GM19468 (cell line): ENCODE results near the gene MMP23B.

ENCODE experiments used
- ATAC-seq: cut with Tn5 transposase; IDR thresholded peaks from one replicate; pipeline ENCODE4 v1.9.1; 2021; ENCODE audit warnings: mild to moderate bottlenecking, moderate library complexity, moderate number of reproducible peaks; ENCODE audit not compliant: unreplicated experiment; ENCODE audit errors: extremely low read depth

Gene MMP23B

DNA sequence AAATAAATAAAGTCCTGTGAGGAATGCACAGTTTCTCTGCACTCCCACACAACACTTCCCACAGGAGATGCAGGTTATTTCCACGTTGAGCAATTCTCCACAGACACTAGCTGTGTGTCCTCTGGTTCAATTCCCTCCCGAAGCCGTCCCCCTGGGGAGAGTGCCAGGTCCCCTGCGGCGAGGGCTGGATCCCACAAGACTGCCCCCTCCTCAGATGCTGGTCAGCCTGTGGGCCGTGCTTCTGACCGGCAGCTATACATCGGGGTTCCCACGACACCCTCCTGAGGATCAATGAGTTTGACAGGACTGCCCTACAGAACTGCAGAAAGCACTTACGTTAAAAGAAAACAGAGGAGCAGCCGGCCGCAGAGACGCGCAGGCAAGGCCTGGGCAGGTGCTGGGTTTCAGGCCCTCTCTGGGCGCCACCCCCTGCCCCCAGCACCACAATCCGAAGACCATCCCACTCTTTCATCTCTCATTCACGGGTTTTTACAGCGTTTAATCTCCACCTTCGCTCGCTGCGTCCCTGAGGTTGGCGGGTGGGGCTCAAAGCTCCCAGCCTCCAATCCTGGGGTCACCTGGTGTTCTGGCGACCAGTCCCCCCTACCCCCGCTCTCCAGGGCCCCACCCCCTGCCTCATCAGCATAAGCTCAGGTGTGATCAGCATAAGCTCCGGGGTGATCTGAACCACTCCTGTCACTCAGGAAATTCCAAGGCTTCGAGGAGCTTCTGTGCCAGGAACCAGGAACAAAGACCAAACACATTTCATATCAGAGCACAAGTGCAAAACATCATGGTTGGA is 51.3 kb downstream of the MMP23B start:
- ATAC-seq = no peak
